Left ventricle myocardium inferior (tissue), 1 donor: Measurements from ENCODE around the gene KRTAP10-9. TPM values are rescaled to one million over a fixed set of nuclear protein-coding genes. Genes with fewer than 3 reads are reported as not detected.

ENCODE experiments used
- DNase-seq: peaks from one replicate; pipeline ENCODE4 v3.0.0-alpha.2; 2020
- H3K27ac ChIP-seq: fragments of 200-600 bp; replicated peaks from 2 replicates; pipeline ENCODE4 v1.8.0; 2021
- H3K27me3 ChIP-seq: fragments of 200-600 bp; 2 replicates; pipeline ENCODE4 v1.8.0; 2021; ENCODE audit warnings: low read depth
- H3K36me3 ChIP-seq: fragments of 200-600 bp; 2 replicates; pipeline ENCODE4 v1.8.0; 2021
- H3K4me1 ChIP-seq: fragments of 200-600 bp; 2 replicates; pipeline ENCODE4 v1.8.0; 2021
- H3K4me3 ChIP-seq: fragments of 200-600 bp; 2 replicates; pipeline ENCODE4 v1.8.0; 2021; ENCODE audit warnings: mild to moderate bottlenecking, moderate library complexity
- H3K9me3 ChIP-seq: fragments of 200-600 bp; replicated peaks from 2 replicates; pipeline ENCODE4 v1.8.0; 2021
- intact Hi-C: fragments of 100-400 bp; cut with micrococcal nuclease; formaldehyde crosslinking; loops from one replicate; pipeline ENCODE4 v1.11.0; 2022
- total RNA-seq: library from RNA; stranded (reverse); fragmentation: NEBNext Ultra II Directional; extraction: Animal tissue kit (Norgen Biotek cat#: 25700); gene quantifications from one replicate; pipeline ENCODE4 v1.2.1, GENCODE V29; 2021
- TF ChIP-seq, protein P1 (sequence below): fragments of 200-600 bp; IDR thresholded peaks from 2 replicates; pipeline ENCODE4 v1.8.0; 2021; ENCODE audit warnings: antibody characterized with exemption, mild to moderate bottlenecking, borderline replicate concordance
- donor health status: DM: no; HTN: yes; CAD: no; lungs with severe emphysema.

KRTAP10-9 gene
- total RNA-seq, 1 donor from 2014 or later = not detected

DNA sequence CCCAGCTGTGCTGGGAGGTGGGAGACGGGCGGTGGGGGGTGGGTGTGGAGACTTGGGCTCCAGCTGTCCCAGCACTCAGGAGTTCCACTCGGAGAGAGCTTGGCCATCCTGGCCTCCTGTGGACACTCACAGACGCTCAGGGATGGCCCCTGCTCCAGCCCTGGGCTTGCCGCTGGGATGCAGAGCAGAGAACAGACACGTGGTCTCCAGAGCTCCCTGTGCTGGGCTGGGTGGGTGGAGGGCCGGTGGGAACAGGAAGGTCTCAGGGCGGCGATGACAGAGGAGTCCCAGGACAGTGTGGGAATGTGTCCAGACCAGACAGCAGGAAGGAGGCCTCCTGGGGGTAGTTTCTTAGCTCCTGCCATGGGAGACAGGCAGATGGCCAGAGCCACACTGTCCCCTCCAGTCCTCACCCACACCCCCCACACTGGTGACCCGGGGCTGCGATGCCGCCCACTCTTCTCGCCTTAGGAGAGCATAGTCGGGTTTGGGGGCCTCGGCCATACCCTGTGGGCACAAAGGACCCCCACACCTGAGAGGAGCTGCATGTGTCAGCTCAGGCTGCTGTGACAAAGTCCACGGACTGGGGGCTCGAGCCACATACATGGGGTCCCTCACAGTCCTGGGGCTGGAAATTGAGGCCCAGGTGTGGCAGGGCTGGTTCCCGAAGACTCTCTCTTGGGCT is 2.0 kb downstream of the KRTAP10-9 start:
- H3K27me3 ChIP-seq = peaks cover 29% of the 10 kb centered on the region
- no peak overlapping the region for H3K27ac ChIP-seq
- DNase-seq = no peak
- TF ChIP-seq, protein P1, sequence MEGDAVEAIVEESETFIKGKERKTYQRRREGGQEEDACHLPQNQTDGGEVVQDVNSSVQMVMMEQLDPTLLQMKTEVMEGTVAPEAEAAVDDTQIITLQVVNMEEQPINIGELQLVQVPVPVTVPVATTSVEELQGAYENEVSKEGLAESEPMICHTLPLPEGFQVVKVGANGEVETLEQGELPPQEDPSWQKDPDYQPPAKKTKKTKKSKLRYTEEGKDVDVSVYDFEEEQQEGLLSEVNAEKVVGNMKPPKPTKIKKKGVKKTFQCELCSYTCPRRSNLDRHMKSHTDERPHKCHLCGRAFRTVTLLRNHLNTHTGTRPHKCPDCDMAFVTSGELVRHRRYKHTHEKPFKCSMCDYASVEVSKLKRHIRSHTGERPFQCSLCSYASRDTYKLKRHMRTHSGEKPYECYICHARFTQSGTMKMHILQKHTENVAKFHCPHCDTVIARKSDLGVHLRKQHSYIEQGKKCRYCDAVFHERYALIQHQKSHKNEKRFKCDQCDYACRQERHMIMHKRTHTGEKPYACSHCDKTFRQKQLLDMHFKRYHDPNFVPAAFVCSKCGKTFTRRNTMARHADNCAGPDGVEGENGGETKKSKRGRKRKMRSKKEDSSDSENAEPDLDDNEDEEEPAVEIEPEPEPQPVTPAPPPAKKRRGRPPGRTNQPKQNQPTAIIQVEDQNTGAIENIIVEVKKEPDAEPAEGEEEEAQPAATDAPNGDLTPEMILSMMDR = no peak
- intact Hi-C loops = no loop called here
- H3K4me1 ChIP-seq = peaks cover 17% of the 10 kb centered on the region
- H3K36me3 ChIP-seq = no peaks in the 10 kb centered on the region
- H3K4me3 ChIP-seq = no peak overlapping the region
- H3K9me3 ChIP-seq = peaks cover 52% of the 10 kb centered on the region

- TF ChIP-seq, protein P1 = no peak
- peaks cover 38% of the 10 kb centered on the region for H3K9me3 ChIP-seq
These were observed 3.5 kb downstream of the KRTAP10-9 start for GRCh38 chr21:44630440-44630839.

GRCh38 chr21:44632067-44632466 is 5.2 kb downstream of the KRTAP10-9 start:
- no peaks in the 10 kb centered on the region for H3K36me3 ChIP-seq
- peaks cover 38% of the 10 kb centered on the region for H3K9me3 ChIP-seq
- no peak for DNase-seq
- H3K27ac ChIP-seq = no peak overlapping the region
- intact Hi-C loops = no loop called here
- peaks cover 32% of the 10 kb centered on the region for H3K27me3 ChIP-seq
- peaks cover 6% of the 10 kb centered on the region for H3K4me1 ChIP-seq
- TF ChIP-seq, protein P1 = no peak
- H3K4me3 ChIP-seq = no peak overlapping the region

More at GRCh38 chr21:44630440-44630839, 3.5 kb downstream of the KRTAP10-9 start:
- DNase-seq = no peak
- no peaks in the 10 kb centered on the region for H3K36me3 ChIP-seq
- intact Hi-C loops = no loop called here
- no peak overlapping the region for H3K4me3 ChIP-seq
- H3K4me1 ChIP-seq = peaks cover 17% of the 10 kb centered on the region
- H3K27ac ChIP-seq = no peak overlapping the region
- peaks cover 29% of the 10 kb centered on the region for H3K27me3 ChIP-seq

GRCh38 chr21:44636209-44637017 is 9.5 kb downstream of the KRTAP10-9 start:
- no peaks in the 10 kb centered on the region for H3K36me3 ChIP-seq
- intact Hi-C loops = no loop called here

More at GRCh38 chr21:44636209-44637017, 9.5 kb downstream of the KRTAP10-9 start:
- Histone ChIP-seq H3K4me1 (no peaks in the 10 kb centered on the region), H3K9me3 (peaks cover 31% of the 10 kb centered on the region), H3K4me3 (no peak overlapping the region), H3K27ac (no peak overlapping the region), H3K27me3 (peaks cover 35% of the 10 kb centered on the region)
- TF ChIP-seq, protein P1 = no peak
- DNase-seq = no peak
